WTC11 (cell line): ENCODE data around the gene AKAP7.

Experiments
- NR2C2 ChIP-seq: sonication (generic); formaldehyde crosslinking; IDR thresholded peaks from 2 replicates; pipeline ENCODE4 v1.8.0; 2022; ENCODE audit warnings: mild to moderate bottlenecking, missing genetic modification reagents
- PRRX2 ChIP-seq: fragments of 250-450 bp; sonication (Bioruptor Pico); IDR thresholded peaks from 2 replicates; pipeline ENCODE4 v1.8.0; 2021; ENCODE audit warnings: mild to moderate bottlenecking

DNA sequence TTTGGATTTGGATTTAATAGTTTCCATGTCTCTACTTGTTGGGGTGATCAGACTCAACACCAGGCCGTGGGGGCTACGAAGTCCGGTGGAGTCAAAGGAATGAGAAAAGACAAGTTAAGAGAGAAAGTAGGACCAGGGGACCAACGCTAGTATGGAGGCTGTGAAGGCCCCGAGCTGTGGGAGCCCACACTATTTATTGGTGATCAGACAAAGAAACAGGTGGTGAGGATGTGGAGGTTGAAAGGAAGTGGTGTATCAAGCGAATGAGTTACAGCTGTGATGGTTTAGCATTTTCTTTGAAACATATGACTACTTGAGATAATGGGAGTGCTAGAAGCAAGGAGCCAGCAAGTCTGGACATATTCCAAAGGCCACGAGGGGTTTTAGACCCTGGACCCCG is 62.4 kb downstream of the AKAP7 start:
- TF ChIP-seq NR2C2 (CRISPR knock-in tag) (no peak), PRRX2 (CRISPR knock-in tag) (no peak)
